Midbrain (tissue), 1 donor: Measurements from ENCODE around the gene TMBIM4.
"Not testable (repeated sequence)": the region's sequence is repeated elsewhere in the genome, so short reads cannot be mapped to it uniquely, and the experiment has no call there.

Source experiments
- DNase-seq: peaks from one replicate; lab custom pipeline; 2025; lab: John Stamatoyannopoulos, UW

The TMBIM4 gene

GRCh38 chr12:66184822-66185221 lies 15.0 kb upstream of the TMBIM4 start:
- DNase-seq: not testable (repeated sequence)

GRCh38 chr12:66182956-66183355 lies 13.2 kb upstream of the TMBIM4 start:
- no peak for DNase-seq

GRCh38 chr12:66176105-66176900 lies 6.5 kb upstream of the TMBIM4 start:
- no peak for DNase-seq

GRCh38 chr12:66174391-66175325 lies 4.9 kb upstream of the TMBIM4 start:
- not testable (repeated sequence) for DNase-seq

GRCh38 chr12:66170606-66171005 lies 810 bp upstream of the TMBIM4 start:
- DNase-seq: no peak

GRCh38 chr12:66168410-66168809 lies 1.4 kb downstream of the TMBIM4 start:
- DNase-seq: no peak

GRCh38 chr12:66166561-66166960 lies 3.2 kb downstream of the TMBIM4 start:
- DNase-seq: no peak

- no peak for DNase-seq
These were observed 4.7 kb downstream of the TMBIM4 start for GRCh38 chr12:66165141-66165540.

GRCh38 chr12:66164349-66164821 lies 5.4 kb downstream of the TMBIM4 start:
- DNase-seq: no peak

- no peak for DNase-seq
These were observed 6.5 kb downstream of the TMBIM4 start for GRCh38 chr12:66163289-66163688.

- no peak for DNase-seq
These were observed 7.1 kb downstream of the TMBIM4 start for GRCh38 chr12:66162701-66163100.

- DNase-seq: no peak
These were observed 9.1 kb downstream of the TMBIM4 start for GRCh38 chr12:66160704-66161103.

GRCh38 chr12:66159123-66159522 lies 10.7 kb downstream of the TMBIM4 start:
- DNase-seq: no peak

GRCh38 chr12:66156654-66157053 lies 13.1 kb downstream of the TMBIM4 start:
- DNase-seq: no peak

GRCh38 chr12:66154776-66155175 lies 15.0 kb downstream of the TMBIM4 start:
- no peak for DNase-seq

GRCh38 chr12:66152732-66153131 lies 17.1 kb downstream of the TMBIM4 start:
- no peak for DNase-seq

- no peak for DNase-seq
These were observed 19.9 kb downstream of the TMBIM4 start for GRCh38 chr12:66149702-66150398.

GRCh38 chr12:66144791-66145754 lies 24.7 kb downstream of the TMBIM4 start:
- peak; percentile 13 for DNase-seq

- DNase-seq: no peak
These were observed 25.9 kb downstream of the TMBIM4 start for GRCh38 chr12:66143868-66144267.

- DNase-seq: no peak
These were observed 27.0 kb downstream of the TMBIM4 start for GRCh38 chr12:66142826-66143225.

- DNase-seq: no peak
These were observed 28.5 kb downstream of the TMBIM4 start for GRCh38 chr12:66141299-66141698.
